Neural cell (in vitro differentiated cells): ENCODE measurements around the gene SUSD6. TPM values are rescaled to one million over a fixed set of nuclear protein-coding genes. Genes with fewer than 3 reads are reported as not detected.

ENCODE experiments used
- H2AFZ ChIP-seq: fragments of 200-600, 300-800 bp; sonication (generic), shearing (Covaris generic); 2 replicates; pipeline ENCODE4 v1.6.0; 2014; ENCODE audit warnings: low read depth, mild to moderate bottlenecking, antibody characterized with exemption, low read length, moderate library complexity
- H3F3A ChIP-seq: fragments of 200-600 bp; shearing (Covaris generic); 2 replicates; pipeline ENCODE4 v1.6.1; 2016; ENCODE audit warnings: mild to moderate bottlenecking, moderate library complexity, mixed read lengths, antibody characterized with exemption, low read length; ENCODE audit not compliant: insufficient read depth, poor library complexity, severe bottlenecking
- H3K27ac ChIP-seq: fragments of 200-600, 300-800 bp; sonication (generic), shearing (Covaris generic); 2 replicates; pipeline ENCODE4 v1.5.1; 2014; ENCODE audit warnings: mild to moderate bottlenecking, low read length, moderate library complexity
- H3K27me3 ChIP-seq: fragments of 300-800, 200-600 bp; sonication (generic), shearing (Covaris generic); 2 replicates; pipeline ENCODE4 v1.6.0; 2014; ENCODE audit warnings: mild to moderate bottlenecking, low read depth, low read length, moderate library complexity; ENCODE audit not compliant: insufficient read depth
- H3K36me3 ChIP-seq: fragments of 300-800, 200-600 bp; sonication (generic), shearing (Covaris generic); 2 replicates; pipeline ENCODE4 v1.5.1; 2014; ENCODE audit warnings: mild to moderate bottlenecking, antibody characterized with exemption, low read length, moderate library complexity; ENCODE audit not compliant: insufficient read depth
- H3K4me2 ChIP-seq: fragments of 300-800, 200-600 bp; sonication (generic), shearing (Covaris generic); 2 replicates; pipeline ENCODE4 v1.6.0; 2014; ENCODE audit warnings: mild to moderate bottlenecking, low read length
- H3K4me3 ChIP-seq: fragments of 300-800, 200-600 bp; sonication (generic), shearing (Covaris generic); 2 replicates; pipeline ENCODE4 v1.5.1; 2014; ENCODE audit warnings: mild to moderate bottlenecking, low read length, moderate library complexity
- H3K79me2 ChIP-seq: fragments of 200-600 bp; shearing (Covaris generic); replicated peaks from 2 replicates; pipeline ENCODE4 v1.6.0; 2014; ENCODE audit warnings: mild to moderate bottlenecking, low read length, moderate library complexity; ENCODE audit not compliant: insufficient read depth
- H3K9ac ChIP-seq: fragments of 300-800, 200-600 bp; sonication (generic), shearing (Covaris generic); 2 replicates; pipeline ENCODE4 v1.6.1; 2016; ENCODE audit warnings: mild to moderate bottlenecking, low read length, mixed read lengths
- H3K9me2 ChIP-seq: fragments of 200-600 bp; shearing (Covaris generic); 2 replicates; pipeline ENCODE4 v1.6.1; 2016; ENCODE audit warnings: mild to moderate bottlenecking, low read length, mixed read lengths; ENCODE audit not compliant: insufficient read depth
- H3K9me3 ChIP-seq: fragments of 200-600, 300-800 bp; sonication (generic), shearing (Covaris generic); 2 replicates; pipeline ENCODE4 v1.6.1; 2016; ENCODE audit warnings: mild to moderate bottlenecking, mixed run types, low read length, moderate library complexity, mixed read lengths
- H4K20me1 ChIP-seq: fragments of 200-600 bp; shearing (Covaris generic); 2 replicates; pipeline ENCODE4 v1.6.1; 2016; ENCODE audit warnings: mild to moderate bottlenecking, mixed run types; ENCODE audit not compliant: insufficient read depth
- EP300 ChIP-seq: fragments of 450-650 bp; conservative IDR thresholded peaks from 2 replicates; pipeline ENCODE4 v1.6.1; 2014; ENCODE audit warnings: antibody characterized with exemption, mild to moderate bottlenecking, moderate library complexity; ENCODE audit not compliant: poor library complexity, severe bottlenecking
- EZH2 ChIP-seq: fragments of 200-600, 300-800 bp; shearing (Covaris generic), sonication (generic); IDR thresholded peaks from 2 replicates; pipeline ENCODE4 v1.6.1; 2014; ENCODE audit warnings: antibody characterized with exemption, low read length, borderline replicate concordance, mild to moderate bottlenecking; ENCODE audit not compliant: insufficient read depth, poor library complexity, severe bottlenecking
- MXI1 ChIP-seq: fragments of 450-650 bp; conservative IDR thresholded peaks from 2 replicates; pipeline ENCODE4 v1.6.1; 2014; ENCODE audit warnings: antibody characterized with exemption, mild to moderate bottlenecking; ENCODE audit not compliant: poor library complexity, severe bottlenecking
- POLR2AphosphoS5 ChIP-seq: IDR thresholded peaks from 2 replicates; pipeline ENCODE4 v1.6.1; 2012
- RAD21 ChIP-seq: fragments of 450-650 bp; conservative IDR thresholded peaks from 2 replicates; pipeline ENCODE4 v1.6.1; 2014; ENCODE audit warnings: antibody characterized with exemption, mild to moderate bottlenecking, moderate library complexity
- SMC3 ChIP-seq: fragments of 450-650 bp; conservative IDR thresholded peaks from 2 replicates; pipeline ENCODE4 v1.6.1; 2014; ENCODE audit warnings: antibody characterized with exemption, mild to moderate bottlenecking, moderate library complexity; ENCODE audit not compliant: poor library complexity
- TAF1 ChIP-seq: IDR thresholded peaks from 2 replicates; pipeline ENCODE4 v1.6.1; 2012; ENCODE audit warnings: low read depth
- polyA plus RNA-seq: library from polyadenylated mRNA; depleted of rRNA; stranded (reverse); fragments of >200 nt; gene quantifications from 2 replicates; pipeline ENCODE4 v1.2.3, GENCODE V29; 2014
- TF ChIP-seq, protein P1 (sequence below): fragments of 450-650 bp; IDR thresholded peaks from 2 replicates; pipeline ENCODE4 v1.5.1; 2014; ENCODE audit warnings: antibody characterized with exemption, mild to moderate bottlenecking, moderate library complexity; ENCODE audit not compliant: poor library complexity, severe bottlenecking
- TF ChIP-seq, protein P2 (sequence below): IDR thresholded peaks from 2 replicates; pipeline ENCODE4 v1.6.1; 2012; ENCODE audit warnings: borderline replicate concordance

Gene SUSD6
- polyA plus RNA-seq, 1 donor from 2014 or later: 5.1 TPM

DNA sequence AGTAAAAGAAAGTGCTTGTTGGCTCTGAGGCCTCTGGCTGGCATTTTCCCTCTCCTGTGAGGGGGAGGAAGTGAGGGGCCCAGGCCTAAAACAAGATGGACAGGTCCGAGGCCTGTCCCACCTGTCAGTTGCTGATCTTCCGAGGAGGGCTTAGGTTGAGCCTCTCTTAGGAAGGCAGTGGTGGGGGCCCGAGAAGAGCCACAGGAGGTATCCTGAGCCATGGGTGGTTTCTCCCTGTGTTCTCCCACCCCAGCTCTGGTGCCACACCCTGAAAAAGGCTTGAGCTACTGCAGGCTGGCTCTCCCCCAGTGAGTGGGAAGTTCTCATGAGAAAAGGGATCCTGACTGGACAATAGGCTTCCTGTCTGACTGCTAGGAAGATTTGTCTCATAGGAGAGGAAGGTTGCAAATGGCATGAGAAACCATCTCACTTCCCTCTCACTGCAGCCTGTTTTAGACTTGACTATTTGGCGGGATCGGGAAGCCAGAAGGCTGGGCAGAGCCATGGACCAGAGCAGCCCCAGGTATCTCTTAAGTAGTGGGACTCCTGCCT, 83.4 kb downstream of the SUSD6 start:
- Histone ChIP-seq H3K27ac (no peak overlapping the region), H3K27me3 (no peaks in the 10 kb centered on the region), H3K9ac (no peak overlapping the region), H2AFZ (no peak overlapping the region), H3K4me3 (no peak overlapping the region), H3K4me2 (no peak overlapping the region), H3F3A (no peaks in the 10 kb centered on the region), H3K36me3 (no peaks in the 10 kb centered on the region), H3K9me3 (no peaks in the 10 kb centered on the region), H3K79me2 (no peaks in the 10 kb centered on the region), H4K20me1 (no peaks in the 10 kb centered on the region), H3K9me2 (no peaks in the 10 kb centered on the region)
- no peak for TF ChIP-seq MXI1
- TF ChIP-seq TAF1: no peak
- TF ChIP-seq POLR2AphosphoS5: no peak
- TF ChIP-seq, protein P1, sequence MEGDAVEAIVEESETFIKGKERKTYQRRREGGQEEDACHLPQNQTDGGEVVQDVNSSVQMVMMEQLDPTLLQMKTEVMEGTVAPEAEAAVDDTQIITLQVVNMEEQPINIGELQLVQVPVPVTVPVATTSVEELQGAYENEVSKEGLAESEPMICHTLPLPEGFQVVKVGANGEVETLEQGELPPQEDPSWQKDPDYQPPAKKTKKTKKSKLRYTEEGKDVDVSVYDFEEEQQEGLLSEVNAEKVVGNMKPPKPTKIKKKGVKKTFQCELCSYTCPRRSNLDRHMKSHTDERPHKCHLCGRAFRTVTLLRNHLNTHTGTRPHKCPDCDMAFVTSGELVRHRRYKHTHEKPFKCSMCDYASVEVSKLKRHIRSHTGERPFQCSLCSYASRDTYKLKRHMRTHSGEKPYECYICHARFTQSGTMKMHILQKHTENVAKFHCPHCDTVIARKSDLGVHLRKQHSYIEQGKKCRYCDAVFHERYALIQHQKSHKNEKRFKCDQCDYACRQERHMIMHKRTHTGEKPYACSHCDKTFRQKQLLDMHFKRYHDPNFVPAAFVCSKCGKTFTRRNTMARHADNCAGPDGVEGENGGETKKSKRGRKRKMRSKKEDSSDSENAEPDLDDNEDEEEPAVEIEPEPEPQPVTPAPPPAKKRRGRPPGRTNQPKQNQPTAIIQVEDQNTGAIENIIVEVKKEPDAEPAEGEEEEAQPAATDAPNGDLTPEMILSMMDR: no peak
- no peak for TF ChIP-seq EP300
- no peak for TF ChIP-seq RAD21
- TF ChIP-seq, protein P2, sequence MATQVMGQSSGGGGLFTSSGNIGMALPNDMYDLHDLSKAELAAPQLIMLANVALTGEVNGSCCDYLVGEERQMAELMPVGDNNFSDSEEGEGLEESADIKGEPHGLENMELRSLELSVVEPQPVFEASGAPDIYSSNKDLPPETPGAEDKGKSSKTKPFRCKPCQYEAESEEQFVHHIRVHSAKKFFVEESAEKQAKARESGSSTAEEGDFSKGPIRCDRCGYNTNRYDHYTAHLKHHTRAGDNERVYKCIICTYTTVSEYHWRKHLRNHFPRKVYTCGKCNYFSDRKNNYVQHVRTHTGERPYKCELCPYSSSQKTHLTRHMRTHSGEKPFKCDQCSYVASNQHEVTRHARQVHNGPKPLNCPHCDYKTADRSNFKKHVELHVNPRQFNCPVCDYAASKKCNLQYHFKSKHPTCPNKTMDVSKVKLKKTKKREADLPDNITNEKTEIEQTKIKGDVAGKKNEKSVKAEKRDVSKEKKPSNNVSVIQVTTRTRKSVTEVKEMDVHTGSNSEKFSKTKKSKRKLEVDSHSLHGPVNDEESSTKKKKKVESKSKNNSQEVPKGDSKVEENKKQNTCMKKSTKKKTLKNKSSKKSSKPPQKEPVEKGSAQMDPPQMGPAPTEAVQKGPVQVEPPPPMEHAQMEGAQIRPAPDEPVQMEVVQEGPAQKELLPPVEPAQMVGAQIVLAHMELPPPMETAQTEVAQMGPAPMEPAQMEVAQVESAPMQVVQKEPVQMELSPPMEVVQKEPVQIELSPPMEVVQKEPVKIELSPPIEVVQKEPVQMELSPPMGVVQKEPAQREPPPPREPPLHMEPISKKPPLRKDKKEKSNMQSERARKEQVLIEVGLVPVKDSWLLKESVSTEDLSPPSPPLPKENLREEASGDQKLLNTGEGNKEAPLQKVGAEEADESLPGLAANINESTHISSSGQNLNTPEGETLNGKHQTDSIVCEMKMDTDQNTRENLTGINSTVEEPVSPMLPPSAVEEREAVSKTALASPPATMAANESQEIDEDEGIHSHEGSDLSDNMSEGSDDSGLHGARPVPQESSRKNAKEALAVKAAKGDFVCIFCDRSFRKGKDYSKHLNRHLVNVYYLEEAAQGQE: no peak
- TF ChIP-seq SMC3: no peak
- TF ChIP-seq EZH2: no peak

DNA sequence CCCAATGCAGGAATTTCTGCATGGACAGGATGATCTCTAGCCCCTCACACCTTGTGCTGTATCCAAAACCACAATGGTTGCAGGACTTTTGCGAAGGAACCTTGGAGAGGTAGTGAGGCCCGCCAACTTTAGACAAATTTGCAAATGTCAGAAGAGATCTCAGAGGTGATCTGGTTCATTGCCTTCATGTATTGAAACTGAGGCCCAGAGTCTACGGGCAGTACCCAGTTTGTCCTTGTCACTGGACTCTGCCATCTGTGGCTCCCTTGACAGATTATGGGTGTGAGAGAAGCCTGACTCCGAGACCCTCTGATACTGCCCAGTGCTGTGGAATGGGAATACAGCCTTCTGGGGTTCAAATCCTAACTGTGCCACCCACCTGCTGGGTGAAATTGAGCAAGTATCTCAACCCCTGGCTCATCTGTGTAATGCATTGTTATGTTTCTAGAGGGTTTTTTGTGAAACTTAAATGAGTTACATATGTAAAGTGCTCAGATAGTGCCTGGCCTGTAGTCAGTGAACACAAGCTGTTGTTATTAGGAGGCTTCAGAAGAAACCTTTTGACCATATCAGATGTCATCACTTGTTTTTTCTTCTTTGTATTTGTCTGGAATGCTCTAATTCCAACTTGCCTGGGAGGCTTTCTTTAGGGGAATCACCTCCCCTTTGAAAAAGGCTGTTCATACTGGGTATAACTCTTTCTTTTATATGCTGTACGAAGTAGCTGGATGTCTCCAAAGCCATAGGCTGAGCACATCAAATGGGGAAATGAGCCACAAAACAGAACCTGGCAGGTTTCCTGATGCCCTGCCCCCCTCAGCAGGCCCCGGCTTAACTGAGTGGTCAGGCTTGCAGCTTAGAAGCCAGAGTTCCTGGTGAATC, 84.2 kb downstream of the SUSD6 start:
- no peak overlapping the region for H3K9ac ChIP-seq
- no peaks in the 10 kb centered on the region for H3K36me3 ChIP-seq
- no peaks in the 10 kb centered on the region for H3F3A ChIP-seq
- no peaks in the 10 kb centered on the region for H3K9me3 ChIP-seq
- no peak overlapping the region for H3K4me2 ChIP-seq
- H3K9me2 ChIP-seq: no peaks in the 10 kb centered on the region
- H4K20me1 ChIP-seq: no peaks in the 10 kb centered on the region
- no peak for TF ChIP-seq EZH2
- no peak for TF ChIP-seq SMC3
- TF ChIP-seq, protein P1: no peak
- no peak overlapping the region for H3K27ac ChIP-seq
- H3K27me3 ChIP-seq: no peaks in the 10 kb centered on the region
- no peak overlapping the region for H2AFZ ChIP-seq
- H3K79me2 ChIP-seq: no peaks in the 10 kb centered on the region
- no peak overlapping the region for H3K4me3 ChIP-seq
